ENCODE measurements around the gene MPRIP.
"Not testable (repeated sequence)": the region's sequence is repeated elsewhere in the genome, so short reads cannot be mapped to it uniquely, and the experiment has no call there.

The MPRIP gene

DNA sequence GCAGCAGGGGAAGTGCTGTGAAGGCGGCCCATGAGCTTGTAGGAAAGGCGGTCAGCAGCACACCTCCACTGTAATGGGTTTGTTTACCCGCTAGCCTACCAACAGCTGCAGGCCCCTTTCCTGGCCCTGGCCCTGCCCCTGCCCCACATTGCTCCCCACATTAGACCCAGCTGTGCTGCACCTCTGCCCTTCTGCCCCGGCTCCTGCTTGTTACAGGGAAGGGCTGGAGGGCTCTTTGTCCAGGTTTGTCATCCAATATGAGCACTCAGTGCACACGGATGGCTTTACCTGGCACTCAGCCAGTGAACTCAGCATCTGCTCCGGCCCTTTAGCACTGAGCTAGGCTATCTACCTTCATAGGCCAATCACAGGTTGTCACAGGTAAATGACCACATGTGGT is 34.4 kb upstream of the MPRIP start:
- not testable (repeated sequence) for H3K9me3 Mint-ChIP-seq (ENCODE audit: low read depth); H3K4me1 Mint-ChIP-seq (ENCODE audit: low read depth); H3K27me3 Mint-ChIP-seq; H3K36me3 Mint-ChIP-seq; H3K27ac Mint-ChIP-seq; H3K4me3 Mint-ChIP-seq

DNA sequence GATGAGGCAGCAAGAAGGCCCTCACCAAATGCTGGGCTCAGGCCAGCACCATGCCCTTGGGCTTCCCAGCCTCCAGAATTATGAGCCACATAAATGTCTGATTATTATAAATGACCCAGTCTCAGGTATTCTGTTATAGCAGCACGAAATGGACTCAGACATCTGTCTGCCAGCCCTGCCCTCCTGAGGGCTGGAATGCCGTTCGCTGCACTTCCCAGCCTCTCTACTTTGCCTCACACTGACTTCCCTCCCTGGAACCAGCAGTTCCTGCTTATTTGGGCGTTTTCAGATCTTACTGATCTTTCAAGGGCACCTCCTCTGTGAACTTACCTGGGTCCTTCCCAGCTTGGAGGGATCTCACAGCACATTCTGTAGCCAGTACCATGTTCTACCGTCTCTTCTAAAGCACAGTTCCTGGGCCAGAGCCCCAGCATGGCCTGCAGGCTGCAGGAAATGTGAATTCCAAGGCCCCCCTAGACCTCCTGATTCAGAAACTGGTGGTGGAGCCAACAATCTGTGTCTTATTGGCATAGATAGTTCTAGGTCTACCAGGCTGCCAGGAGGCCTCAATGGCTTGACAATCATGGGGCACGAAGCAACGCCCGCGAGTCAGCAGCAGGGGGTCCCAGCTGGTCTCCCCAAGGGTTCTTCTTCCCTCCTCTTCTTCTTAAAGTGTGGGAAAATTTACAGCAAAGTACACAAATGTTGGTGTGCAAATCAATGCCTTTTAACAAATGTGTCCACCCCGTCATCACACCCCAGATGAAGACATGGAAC is 33.4 kb upstream of the MPRIP start:
- not testable (repeated sequence) for H3K9me3 Mint-ChIP-seq (ENCODE audit: low read depth); H3K27ac Mint-ChIP-seq; H3K4me3 Mint-ChIP-seq; H3K36me3 Mint-ChIP-seq; H3K27me3 Mint-ChIP-seq; H3K4me1 Mint-ChIP-seq (ENCODE audit: low read depth)

DNA sequence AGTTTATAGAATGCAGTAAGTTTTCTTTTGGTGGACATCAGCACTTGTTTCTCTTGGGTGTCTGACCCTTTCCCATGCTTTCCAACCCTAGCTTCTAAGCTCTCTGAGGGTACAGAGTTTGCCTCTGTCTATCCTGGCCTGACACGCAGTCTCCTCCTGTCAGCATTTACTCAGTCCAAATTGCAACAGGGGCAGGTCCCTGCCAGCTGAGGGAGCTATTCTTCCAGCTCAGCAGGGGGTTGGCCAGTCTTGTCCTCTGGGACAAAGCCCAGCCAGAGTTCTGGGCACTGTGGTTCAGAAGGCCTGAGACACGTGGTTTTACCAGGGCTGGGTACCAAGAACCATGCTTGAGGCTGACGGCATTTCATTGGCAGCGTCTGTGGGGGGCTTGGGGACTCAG is 32.3 kb upstream of the MPRIP start:
- not testable (repeated sequence) for H3K9me3 Mint-ChIP-seq (ENCODE audit: low read depth); H3K4me1 Mint-ChIP-seq (ENCODE audit: low read depth); H3K36me3 Mint-ChIP-seq; H3K4me3 Mint-ChIP-seq; H3K27me3 Mint-ChIP-seq; H3K27ac Mint-ChIP-seq

DNA sequence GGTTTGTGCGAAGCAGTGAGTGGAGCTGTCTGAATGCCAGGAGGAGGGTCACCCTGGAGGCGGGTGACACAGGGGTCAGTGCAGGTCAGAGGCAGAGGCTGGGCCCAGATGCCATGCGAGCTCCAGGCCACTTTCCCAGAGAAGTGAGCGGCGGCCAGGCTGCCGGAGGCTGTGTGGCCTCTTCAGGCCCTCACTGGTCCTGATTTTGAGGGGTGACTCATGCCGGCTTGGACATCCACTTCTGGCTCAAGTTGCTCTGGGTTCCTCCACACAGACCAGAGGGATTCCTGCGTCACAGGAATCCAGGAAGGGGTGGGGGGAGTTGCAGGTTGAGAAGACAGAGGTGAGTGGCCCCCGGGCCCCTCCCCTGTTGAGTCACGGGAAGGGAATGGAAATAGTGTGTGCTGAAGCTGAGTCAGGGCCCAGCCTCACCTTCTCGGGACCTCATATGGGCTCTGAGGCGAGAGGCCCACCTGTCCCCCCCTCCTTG is 31.7 kb upstream of the MPRIP start:
- not testable (repeated sequence) for H3K4me3 Mint-ChIP-seq; H3K27me3 Mint-ChIP-seq; H3K4me1 Mint-ChIP-seq (ENCODE audit: low read depth); H3K27ac Mint-ChIP-seq; H3K36me3 Mint-ChIP-seq; H3K9me3 Mint-ChIP-seq (ENCODE audit: low read depth)

DNA sequence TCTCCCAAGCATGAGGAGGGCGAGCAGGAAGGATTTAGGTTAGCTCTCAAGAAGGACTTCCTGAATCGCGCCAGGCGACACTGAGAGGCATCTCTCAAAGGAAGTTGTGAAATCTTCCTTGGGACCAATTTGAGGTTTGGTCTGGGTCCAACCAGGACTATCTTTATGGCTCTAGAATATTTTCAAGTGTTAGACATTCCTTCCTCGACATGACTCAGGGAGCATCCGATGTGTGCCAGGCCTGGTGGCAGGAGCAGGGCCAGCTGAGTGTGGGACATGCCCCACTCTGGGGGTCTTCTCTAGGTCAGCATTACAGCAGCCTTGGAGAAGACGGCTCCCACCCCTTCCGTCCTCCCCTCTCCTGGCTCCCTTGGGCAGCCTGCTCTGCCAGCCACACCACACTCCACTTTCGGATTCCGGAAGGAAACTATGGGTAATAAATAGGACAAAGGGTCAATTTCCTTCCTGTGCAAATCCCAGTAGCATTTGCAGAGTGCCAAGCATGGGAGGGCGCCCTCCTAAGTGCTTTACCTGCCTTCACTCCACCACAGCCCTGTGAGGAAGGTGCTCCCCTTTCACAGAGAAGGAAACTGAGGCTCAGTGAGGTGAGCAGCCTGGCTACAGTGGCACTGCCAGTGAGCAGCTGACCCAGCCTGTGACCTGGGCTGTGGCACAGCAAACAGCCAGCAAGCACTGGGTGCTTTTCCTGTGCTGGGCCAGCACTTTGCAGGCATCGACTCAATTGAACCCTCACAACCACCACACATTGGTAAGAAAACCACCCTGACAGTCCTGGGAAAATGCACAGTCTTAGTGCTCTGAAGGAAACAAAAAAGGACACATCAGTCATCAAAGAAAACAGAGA is 31.0 kb upstream of the MPRIP start:
- H3K27ac Mint-ChIP-seq; H3K27me3 Mint-ChIP-seq; H3K36me3 Mint-ChIP-seq; H3K4me1 Mint-ChIP-seq (ENCODE audit: low read depth); H3K9me3 Mint-ChIP-seq (ENCODE audit: low read depth); H3K4me3 Mint-ChIP-seq: not testable (repeated sequence)

DNA sequence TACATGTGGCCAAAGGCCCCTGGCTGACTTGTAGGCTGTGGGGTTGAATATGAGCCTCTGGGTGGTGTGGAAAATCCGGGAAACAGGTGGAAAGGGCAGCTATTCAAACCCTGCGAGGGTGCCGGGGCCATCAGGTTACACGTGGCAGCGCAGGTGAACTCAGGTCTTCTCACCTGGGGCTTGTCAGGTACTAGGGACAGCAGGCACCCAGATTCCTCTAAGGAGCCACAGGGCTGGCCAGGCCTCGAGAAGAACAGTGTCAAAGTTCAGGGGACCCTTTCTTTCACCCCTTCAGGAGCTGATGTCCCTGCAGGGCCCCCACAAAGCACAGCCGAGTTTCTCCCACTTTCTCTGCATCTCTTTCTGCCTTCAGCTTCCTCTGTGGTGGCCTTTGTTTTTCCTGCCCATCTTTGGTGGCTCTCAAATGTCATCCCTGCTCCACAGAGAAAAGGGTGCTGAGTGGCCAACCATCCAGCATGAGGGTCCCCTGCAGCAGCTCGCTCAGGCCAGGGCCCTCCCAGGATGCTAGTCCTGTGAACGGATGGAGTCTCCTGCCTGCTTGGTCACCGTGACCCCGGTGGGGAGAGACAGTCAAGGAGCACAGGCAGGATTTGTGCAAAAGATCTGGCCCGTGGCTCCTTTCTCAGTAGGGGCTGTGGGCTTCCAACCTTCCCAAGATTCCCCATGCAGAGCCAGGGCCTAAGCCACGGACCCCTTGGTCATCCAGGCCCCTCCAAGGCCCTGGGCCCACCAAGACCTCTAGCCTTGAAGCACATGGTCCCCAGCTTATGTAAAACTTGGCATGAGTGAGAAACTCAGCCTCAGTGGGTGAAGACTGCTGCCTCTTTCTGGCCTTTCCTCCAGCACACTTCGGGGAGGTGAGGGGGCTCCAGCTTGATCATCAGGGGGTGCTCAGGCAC is 28.2 kb upstream of the MPRIP start:
- peaks cover 24% of the 10 kb centered on the region for H3K4me1 Mint-ChIP-seq (ENCODE audit: low read depth)
- H3K9me3 Mint-ChIP-seq (ENCODE audit: low read depth); H3K27ac Mint-ChIP-seq: not testable (repeated sequence)

DNA sequence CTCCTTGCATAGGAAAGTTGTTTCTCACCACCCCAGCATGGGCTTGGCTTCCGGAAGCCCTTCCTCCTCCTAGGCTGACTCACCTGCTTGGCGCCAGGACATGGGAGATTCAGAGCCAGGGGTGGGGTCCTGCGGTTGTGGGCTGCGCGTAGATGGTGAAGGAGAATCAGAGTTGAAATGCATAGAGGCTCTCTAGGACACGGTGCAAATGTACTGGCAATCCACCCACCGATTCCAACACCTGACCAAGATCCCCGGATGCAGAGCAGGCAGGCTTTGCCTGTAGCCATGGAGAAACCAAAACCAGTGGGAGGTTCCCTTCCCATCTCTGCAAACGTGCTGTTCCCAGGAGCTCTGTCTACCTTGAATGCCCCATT is 27.5 kb upstream of the MPRIP start:
- not testable (repeated sequence) for H3K27ac Mint-ChIP-seq; H3K36me3 Mint-ChIP-seq; H3K4me3 Mint-ChIP-seq; H3K27me3 Mint-ChIP-seq; H3K9me3 Mint-ChIP-seq (ENCODE audit: low read depth)
- peaks cover 24% of the 10 kb centered on the region for H3K4me1 Mint-ChIP-seq (ENCODE audit: low read depth)

More for the DNA sequence above, 28.2 kb upstream of the MPRIP start:
- H3K27me3 Mint-ChIP-seq, H3K36me3 Mint-ChIP-seq, H3K4me3 Mint-ChIP-seq: not testable (repeated sequence)

DNA sequence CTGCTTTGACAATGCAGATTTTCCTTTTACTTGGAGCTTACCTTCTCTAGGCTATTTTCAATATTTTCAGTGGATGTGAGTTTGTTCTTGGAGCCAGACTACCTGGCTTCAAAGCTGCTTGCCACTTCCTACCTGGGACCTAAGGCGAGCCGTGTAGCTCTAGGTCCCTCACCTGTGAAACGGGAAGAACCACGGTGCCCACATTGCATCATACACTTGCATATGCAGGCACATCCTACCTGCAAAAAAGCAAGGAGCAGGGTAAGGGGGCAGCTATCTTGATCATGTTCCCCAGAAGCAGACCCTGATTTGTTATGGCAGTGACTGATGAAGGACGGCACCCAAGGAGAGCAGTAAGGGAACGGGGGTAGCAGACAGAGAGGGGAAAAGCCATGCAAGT is 27.0 kb upstream of the MPRIP start:
- Mint-ChIP-seq H3K9me3 (ENCODE audit: low read depth) (no peaks in the 10 kb centered on the region), H3K27ac (no peak overlapping the region), H3K36me3 (no peaks in the 10 kb centered on the region), H3K27me3 (no peaks in the 10 kb centered on the region), H3K4me3 (no peak overlapping the region), H3K4me1 (ENCODE audit: low read depth) (peaks cover 24% of the 10 kb centered on the region)

DNA sequence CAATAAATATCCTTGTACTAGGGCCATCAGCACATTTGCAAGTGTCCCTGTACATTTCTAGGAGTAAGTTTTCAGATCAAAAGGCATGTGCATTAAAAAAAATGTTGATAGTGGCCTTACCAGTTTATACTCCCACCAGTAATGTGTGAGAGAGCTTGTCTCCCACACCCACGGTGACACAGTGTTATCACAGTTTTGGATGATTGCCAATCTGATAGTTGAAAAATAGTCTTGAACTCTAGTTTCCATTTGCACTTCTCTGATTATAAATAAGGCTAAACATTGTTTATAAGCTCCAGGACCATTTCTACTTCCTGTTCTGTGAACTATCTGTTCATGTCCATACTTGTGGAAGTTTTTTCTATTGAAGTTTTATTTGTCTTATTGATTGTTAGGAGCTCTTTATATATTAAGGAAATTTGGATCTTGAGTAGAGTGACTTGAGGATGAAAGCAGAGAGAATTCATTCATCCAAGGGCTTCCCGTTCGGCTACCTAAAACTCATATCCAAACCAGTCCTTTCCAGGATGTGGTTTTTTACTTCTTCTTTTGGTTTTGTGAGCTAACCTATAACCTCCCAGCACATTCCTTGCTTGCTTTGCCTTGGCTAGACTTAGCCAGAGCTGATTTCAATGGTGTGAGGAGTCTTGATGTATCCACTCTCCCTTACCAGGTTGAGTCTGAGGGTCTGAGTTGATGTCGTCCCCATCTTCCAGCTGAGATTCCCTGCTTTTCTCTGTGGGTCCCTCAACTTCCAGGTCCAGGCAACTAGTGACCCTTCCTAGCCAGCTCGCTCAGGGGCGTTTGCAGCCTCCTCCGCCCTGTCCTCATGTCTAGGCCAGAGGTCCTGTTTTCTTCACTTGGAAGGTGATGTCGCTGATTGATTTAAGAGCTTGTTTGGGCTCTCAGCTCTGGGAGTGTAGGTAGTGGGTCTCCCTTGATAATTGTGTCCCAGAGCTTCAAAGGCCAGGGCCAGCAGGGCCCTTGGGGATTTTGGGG is 25.8 kb upstream of the MPRIP start:
- H3K4me3 Mint-ChIP-seq; H3K9me3 Mint-ChIP-seq (ENCODE audit: low read depth); H3K36me3 Mint-ChIP-seq; H3K27me3 Mint-ChIP-seq: not testable (repeated sequence)
- H3K4me1 Mint-ChIP-seq (ENCODE audit: low read depth): peaks cover 24% of the 10 kb centered on the region
- peak overlapping the region; percentile 6 for H3K27ac Mint-ChIP-seq

DNA sequence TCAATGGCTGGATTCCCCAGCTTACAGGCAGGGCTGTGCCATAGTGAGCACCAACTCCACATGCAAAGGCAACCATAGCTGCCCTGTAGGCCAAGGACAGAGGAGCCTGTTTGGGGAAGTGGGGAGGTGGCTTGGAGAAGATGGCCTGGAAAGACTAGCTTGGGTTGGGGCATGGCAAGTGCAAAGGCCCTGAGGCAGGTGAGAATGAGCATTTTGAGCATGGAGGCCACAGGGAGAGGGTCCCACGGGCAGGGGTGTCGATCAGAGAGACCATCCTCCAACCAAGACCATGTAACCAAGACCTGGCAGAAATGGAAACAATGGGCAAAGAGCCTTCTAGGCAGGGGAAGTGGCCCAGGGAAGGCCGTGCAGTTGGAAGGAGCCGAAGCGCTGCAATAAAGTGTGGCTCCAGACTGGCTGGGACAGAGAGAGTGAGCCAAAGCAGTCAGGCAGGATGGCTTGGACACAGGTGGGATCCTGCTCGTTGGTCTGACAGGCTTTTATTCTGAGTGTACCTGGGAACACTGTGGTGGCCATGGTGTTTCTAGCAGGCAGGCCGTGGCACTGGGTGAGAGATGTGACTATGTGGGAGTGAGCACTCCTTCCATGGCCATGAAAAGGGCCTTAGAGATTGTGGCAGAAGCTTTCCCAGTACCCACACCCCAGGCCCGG is 24.8 kb upstream of the MPRIP start:
- H3K27ac Mint-ChIP-seq: no peak overlapping the region
- H3K4me3 Mint-ChIP-seq: no peak overlapping the region
- H3K9me3 Mint-ChIP-seq (ENCODE audit: low read depth): no peaks in the 10 kb centered on the region
- H3K36me3 Mint-ChIP-seq: no peaks in the 10 kb centered on the region
- H3K27me3 Mint-ChIP-seq: no peaks in the 10 kb centered on the region
- H3K4me1 Mint-ChIP-seq (ENCODE audit: low read depth): peaks cover 24% of the 10 kb centered on the region

DNA sequence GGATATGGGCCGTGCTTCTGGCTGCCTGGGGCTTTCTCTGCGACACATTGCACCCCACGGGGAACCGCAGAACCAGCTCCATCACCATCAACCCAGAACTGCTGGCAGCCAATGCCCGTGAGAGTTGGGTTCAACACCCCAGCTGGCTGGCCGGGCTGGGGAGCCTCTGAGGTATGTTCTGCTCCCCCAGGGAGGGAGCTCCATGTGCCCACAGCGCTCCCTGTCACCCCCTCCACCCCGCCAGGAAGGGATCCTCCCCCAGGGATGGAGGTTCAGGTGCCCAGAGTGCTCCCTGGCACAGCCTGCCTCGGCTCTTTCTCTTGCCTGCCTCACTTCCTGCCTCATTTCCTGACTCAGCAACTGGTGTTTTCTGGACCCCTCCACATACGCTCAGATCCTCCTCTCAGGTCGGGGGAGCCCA is 24.2 kb upstream of the MPRIP start:
- Mint-ChIP-seq H3K4me3 (no peak overlapping the region), H3K36me3 (no peaks in the 10 kb centered on the region), H3K27ac (peak overlapping the region; percentile 61), H3K27me3 (no peaks in the 10 kb centered on the region), H3K9me3 (ENCODE audit: low read depth) (no peaks in the 10 kb centered on the region), H3K4me1 (ENCODE audit: low read depth) (peaks cover 24% of the 10 kb centered on the region)

DNA sequence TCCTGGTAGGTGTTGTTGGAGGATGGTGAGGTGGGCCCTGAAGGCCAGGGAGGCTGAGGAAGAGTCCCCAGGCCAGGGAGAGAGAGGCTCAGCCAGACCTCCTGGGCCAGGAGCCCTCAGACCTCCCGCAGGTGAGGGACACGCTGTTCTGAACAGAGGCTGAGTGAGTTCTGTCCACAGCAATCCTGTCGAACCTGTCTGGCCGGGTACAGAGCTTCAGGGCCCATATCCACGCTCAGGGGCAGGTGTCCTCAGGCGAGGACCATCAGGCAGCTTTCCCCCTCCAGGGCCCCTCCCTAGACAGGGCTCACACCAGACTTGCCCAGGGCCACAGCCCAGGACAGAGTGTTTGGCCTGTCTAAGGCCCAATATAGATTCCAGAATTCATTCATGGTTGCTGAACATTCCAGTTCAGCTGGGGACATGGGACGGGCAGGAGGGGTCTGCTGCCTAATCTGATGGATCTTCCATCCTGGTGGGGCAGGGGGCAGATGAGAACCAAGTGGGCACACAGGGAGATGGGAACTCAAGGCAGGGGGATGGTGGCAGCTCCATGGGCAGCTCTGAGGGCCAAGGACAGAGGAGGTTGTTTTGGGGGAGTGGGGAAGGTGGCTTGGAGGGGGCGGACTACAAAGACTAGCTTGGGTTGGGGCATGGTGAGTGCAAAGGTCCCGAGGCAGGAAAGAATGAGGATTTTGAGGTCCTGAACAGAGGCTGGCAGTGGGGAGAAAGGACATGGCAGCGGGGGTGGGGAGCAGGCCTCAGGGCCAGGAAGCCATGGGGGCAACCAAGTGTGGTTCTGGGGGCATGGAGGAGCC is 23.4 kb upstream of the MPRIP start:
- H3K27ac Mint-ChIP-seq: peak overlapping the region; percentile 61
- H3K4me1 Mint-ChIP-seq (ENCODE audit: low read depth): peaks cover 24% of the 10 kb centered on the region
- no peaks in the 10 kb centered on the region for H3K27me3 Mint-ChIP-seq
- H3K4me3 Mint-ChIP-seq: no peak overlapping the region
- H3K36me3 Mint-ChIP-seq: no peaks in the 10 kb centered on the region
- no peaks in the 10 kb centered on the region for H3K9me3 Mint-ChIP-seq (ENCODE audit: low read depth)

DNA sequence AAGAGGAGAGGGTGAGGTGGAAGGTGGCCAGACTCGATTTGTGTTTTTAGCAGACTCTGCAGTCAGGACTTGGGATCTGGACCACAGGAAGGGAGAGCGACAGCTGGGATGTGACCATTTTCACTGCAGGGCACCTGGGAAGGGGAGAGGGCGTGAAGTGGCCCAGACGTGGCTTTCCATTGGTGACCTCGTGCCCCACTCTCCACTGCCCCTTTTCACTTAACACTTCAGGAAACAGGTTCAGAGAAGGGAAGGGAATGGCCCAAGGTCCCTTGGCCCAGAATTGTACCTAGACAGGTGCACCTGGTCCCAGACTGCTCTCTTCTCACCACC is 22.9 kb upstream of the MPRIP start:
- H3K4me3 Mint-ChIP-seq: no peak overlapping the region
- H3K27ac Mint-ChIP-seq: no peak overlapping the region
- H3K27me3 Mint-ChIP-seq: no peaks in the 10 kb centered on the region
- H3K9me3 Mint-ChIP-seq (ENCODE audit: low read depth): no peaks in the 10 kb centered on the region
- peaks cover 24% of the 10 kb centered on the region for H3K4me1 Mint-ChIP-seq (ENCODE audit: low read depth)
- no peaks in the 10 kb centered on the region for H3K36me3 Mint-ChIP-seq

All from activated naive CD8-positive, alpha-beta T cell (primary cell).